Tibial artery (tissue), 4 donors: ENCODE results near the gene HLX.

Experiments used
- DNase-seq, 2 donors: peaks; one replicate each; pipeline ENCODE4 v3.0.0-alpha.2; 2019
- H3K27ac ChIP-seq, 2 donors: fragments of 200-600 bp; sonication (generic) in 1 of 2; 1 replicate in 1 of 2; 2 replicates in 1 of 2; pipeline ENCODE4 v1.5.1; 2018 to 2019; ENCODE audit warnings: mild to moderate bottlenecking in 1 of 2
- H3K27me3 ChIP-seq, 2 donors: fragments of 200-600 bp; sonication (generic) in 1 of 2; one replicate each; pipeline versions ENCODE4 v1.5.1 to v1.6.0; 2016 to 2019
- H3K36me3 ChIP-seq, 3 donors: fragments of 200-600 bp; sonication (generic) in 2 of 3; one replicate each; pipeline ENCODE4 v1.5.1; 2016 to 2019; ENCODE audit warnings: mild to moderate bottlenecking in 2 of 3
- H3K4me1 ChIP-seq, 4 donors: fragments of 200-600 bp; sonication (generic) in 2 of 4; 1 replicate in 3 of 4; 2 replicates in 1 of 4; pipeline ENCODE4 v1.5.1; 2016 to 2019
- H3K4me3 ChIP-seq, 2 donors: fragments of 200-600 bp; sonication (generic) in 1 of 2; 1 replicate in 1 of 2; 2 replicates in 1 of 2; pipeline ENCODE4 v1.5.1; 2018 to 2019; ENCODE audit warnings: mild to moderate bottlenecking in 2 of 2
- H3K9me3 ChIP-seq, 3 donors: fragments of 200-600 bp; sonication (generic) in 1 of 3; one replicate each; pipeline ENCODE4 v1.5.1; 2016 to 2019
- intact Hi-C: fragments of 100-400 bp; cut with DNase I; formaldehyde crosslinking; loops from one replicate; pipeline ENCODE4 v1.15.0; 2023; ENCODE audit warnings: low total_unique reads
- TF ChIP-seq, protein P1 (sequence below), 2 experiments: fragments of 200-600 bp in 1 of 2; fragments of 450-650 bp in 1 of 2; IDR thresholded peaks; one replicate each; pipeline ENCODE4 v1.5.1; 2017 to 2019; ENCODE audit warnings: antibody characterized with exemption in 2 of 2, mild to moderate bottlenecking in 1 of 2, moderate library complexity in 1 of 2

The HLX gene

DNA sequence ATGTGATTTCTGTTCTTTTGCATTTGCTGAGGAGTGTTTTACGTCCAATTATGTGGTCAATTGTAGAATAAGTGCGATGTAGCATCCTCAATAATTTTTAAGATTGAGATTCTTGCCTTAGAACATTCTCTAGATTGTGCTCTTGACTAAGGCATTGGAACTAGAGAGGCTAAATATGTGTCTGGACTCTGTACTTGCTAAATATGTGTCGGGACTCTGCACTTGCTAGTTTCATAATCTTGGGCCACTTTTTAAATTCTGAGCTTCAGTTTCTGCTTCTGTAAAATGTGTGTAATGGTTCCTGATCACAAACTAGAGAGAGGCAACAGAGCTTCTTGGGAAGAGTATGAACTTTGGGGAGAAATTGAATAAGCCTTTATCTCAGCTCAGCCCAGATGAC is 21.6 kb downstream of the HLX start:
- Histone ChIP-seq H3K27ac (no peak overlapping the region), H3K4me1 (no peaks in the 10 kb centered on the region), H3K4me3 (no peak overlapping the region), H3K9me3 (no peaks in the 10 kb centered on the region), H3K36me3 (no peaks in the 10 kb centered on the region), H3K27me3 (no peaks in the 10 kb centered on the region)
- intact Hi-C loops: no loop called here
- TF ChIP-seq, protein P1, sequence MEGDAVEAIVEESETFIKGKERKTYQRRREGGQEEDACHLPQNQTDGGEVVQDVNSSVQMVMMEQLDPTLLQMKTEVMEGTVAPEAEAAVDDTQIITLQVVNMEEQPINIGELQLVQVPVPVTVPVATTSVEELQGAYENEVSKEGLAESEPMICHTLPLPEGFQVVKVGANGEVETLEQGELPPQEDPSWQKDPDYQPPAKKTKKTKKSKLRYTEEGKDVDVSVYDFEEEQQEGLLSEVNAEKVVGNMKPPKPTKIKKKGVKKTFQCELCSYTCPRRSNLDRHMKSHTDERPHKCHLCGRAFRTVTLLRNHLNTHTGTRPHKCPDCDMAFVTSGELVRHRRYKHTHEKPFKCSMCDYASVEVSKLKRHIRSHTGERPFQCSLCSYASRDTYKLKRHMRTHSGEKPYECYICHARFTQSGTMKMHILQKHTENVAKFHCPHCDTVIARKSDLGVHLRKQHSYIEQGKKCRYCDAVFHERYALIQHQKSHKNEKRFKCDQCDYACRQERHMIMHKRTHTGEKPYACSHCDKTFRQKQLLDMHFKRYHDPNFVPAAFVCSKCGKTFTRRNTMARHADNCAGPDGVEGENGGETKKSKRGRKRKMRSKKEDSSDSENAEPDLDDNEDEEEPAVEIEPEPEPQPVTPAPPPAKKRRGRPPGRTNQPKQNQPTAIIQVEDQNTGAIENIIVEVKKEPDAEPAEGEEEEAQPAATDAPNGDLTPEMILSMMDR (IDR thresholded peaks at IDR 0.05): no peak
- no peak for DNase-seq

DNA sequence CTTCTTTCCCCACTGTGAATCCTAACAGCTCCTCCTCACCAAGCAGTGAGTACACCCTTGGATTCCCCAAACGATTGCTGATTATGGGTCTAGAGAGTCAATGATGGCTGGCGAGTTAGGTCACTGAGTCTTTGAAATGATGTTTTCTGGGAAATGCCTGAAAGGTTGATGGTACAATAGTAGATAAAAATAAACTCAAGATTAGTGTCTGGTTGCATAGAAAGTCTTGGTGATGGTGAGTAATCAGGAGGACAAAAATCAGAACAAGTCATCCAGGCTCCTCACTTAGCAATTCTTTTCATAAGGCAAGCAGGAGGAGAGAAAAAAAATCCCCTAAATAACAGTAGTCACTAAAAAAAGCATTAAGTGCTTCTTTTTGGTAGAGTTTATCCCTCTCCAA is 22.6 kb downstream of the HLX start:
- no peak for DNase-seq
- intact Hi-C loops: no loop called here
- no peaks in the 10 kb centered on the region for H3K36me3 ChIP-seq
- no peaks in the 10 kb centered on the region for H3K9me3 ChIP-seq
- TF ChIP-seq, protein P1 (IDR thresholded peaks at IDR 0.05): no peak
- H3K27ac ChIP-seq: no peak overlapping the region
- no peak overlapping the region for H3K4me3 ChIP-seq
- peaks cover 0 to 2% (median 0%) of the 10 kb centered on the region in 4 donors for H3K4me1 ChIP-seq
- no peaks in the 10 kb centered on the region for H3K27me3 ChIP-seq

DNA sequence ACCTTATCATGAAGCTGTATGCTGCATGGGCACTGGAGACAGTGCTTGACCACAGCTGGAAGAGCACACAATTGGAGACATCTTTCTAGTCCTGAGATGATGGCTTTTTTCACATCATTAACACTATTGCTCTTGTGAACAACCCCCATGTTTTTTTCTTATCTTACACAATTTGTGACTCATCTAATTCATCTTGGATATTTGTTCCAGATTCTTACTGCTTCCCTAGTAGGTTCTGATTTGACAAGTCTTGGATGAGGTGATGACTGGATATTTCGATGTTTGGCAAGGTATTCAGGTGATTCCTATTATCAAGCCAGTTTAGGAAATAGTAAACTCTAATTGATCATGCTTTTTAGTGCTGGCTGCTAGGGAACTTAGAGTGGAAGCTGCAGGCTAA is 23.7 kb downstream of the HLX start:
- intact Hi-C loops: no loop called here
- no peak overlapping the region for H3K27ac ChIP-seq
- DNase-seq: no peak
- peaks cover 0 to 5% (median 0%) of the 10 kb centered on the region in 4 donors for H3K4me1 ChIP-seq
- H3K9me3 ChIP-seq: no peaks in the 10 kb centered on the region
- H3K36me3 ChIP-seq: no peaks in the 10 kb centered on the region
- H3K4me3 ChIP-seq: no peak overlapping the region
- no peaks in the 10 kb centered on the region for H3K27me3 ChIP-seq
- TF ChIP-seq, protein P1 (IDR thresholded peaks at IDR 0.05): no peak

GRCh38 chr1:220904876-220905275 is 25.6 kb downstream of the HLX start:
- Histone ChIP-seq H3K27ac (no peak overlapping the region), H3K4me1 (peaks cover 0 to 5% (median 0%) of the 10 kb centered on the region in 4 donors), H3K4me3 (no peak overlapping the region), H3K27me3 (no peaks in the 10 kb centered on the region), H3K36me3 (no peaks in the 10 kb centered on the region), H3K9me3 (no peaks in the 10 kb centered on the region)
- intact Hi-C loops: no loop called here
- TF ChIP-seq, protein P1 (IDR thresholded peaks at IDR 0.05): no peak
- DNase-seq: no peak

DNA sequence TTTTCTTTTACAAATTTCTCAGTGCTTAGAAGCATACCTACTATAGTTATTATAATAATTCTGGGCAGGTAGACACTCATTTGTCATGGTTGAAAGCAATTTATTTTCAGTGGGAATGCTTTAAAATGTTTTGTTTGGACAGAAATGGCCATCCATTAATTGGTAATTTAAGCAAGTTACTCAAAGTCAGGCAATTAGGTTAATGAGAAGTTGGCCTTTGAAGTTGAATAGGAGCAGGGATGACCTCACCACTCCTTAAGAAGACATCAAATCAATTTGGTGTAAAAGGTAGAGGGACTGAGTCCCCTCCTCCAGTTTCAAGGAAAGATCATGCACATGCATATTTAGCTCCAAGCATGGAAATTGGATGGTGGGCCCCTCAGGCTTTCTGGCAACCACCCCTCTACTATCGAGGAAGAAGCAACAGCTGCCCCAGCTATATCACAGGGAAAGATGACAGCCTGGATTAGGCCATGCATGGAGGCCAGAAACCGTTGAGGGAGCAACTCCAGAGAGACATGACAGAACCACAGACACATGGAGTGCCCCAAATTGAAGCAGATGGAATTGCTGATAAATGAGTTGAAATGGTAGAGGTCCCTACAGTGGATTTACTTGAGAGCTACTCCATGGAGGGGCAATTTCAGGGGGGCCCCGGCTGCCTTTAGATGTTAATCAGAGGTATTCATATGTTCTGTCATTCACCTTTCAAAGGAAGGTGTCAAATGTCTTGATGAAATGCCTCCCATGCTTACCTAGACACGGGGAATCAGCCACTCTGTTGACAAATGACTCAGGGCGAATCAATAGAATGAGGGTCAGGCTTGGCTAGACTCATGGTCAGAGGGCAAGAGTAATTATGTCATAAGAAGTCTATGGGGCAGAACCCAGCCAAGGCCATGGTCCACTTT is 26.7 kb downstream of the HLX start:
- TF ChIP-seq, protein P1 (IDR thresholded peaks at IDR 0.05): no peak
- no peaks in the 10 kb centered on the region for H3K9me3 ChIP-seq
- no peak overlapping the region for H3K27ac ChIP-seq
- H3K4me3 ChIP-seq: no peak overlapping the region
- no peak for DNase-seq
- no peaks in the 10 kb centered on the region for H3K27me3 ChIP-seq
- H3K36me3 ChIP-seq: no peaks in the 10 kb centered on the region
- peaks cover 0 to 5% (median 0%) of the 10 kb centered on the region in 4 donors for H3K4me1 ChIP-seq
- intact Hi-C loops: no loop called here
